A549 (cell line): ENCODE data around the gene MOV10L1. TPM values are rescaled to one million over a fixed set of nuclear protein-coding genes. Genes with fewer than 3 reads are reported as not detected.

Experiments
- ATAC-seq, 2 experiments: fragments of 200-7000 bp in 1 of 2; fragments of >200 bp in 1 of 2; cut with Nextera tagmentation in 1 of 2; cut with Tn5 transposase in 1 of 2; 3 replicates each; pipeline versions ENCODE4 v1.8.0 to v1.9.1; 2018 to 2020; ENCODE audit warnings: mild to moderate bottlenecking in 1 of 2, moderate library complexity in 1 of 2
- CTCF ChIA-PET: fragments of 300-600 bp; sonication (Branson Sonifier 250); formaldehyde crosslinking; extraction: SDS; loops from one replicate; lab custom pipeline; 2021; ENCODE audit warnings: antibody characterized with exemption, inconsistent platforms; lab: Yijun Ruan, JAX
- POLR2A ChIA-PET: fragments of 350-600 bp; formaldehyde crosslinking; extraction: SDS; loops from one replicate; lab custom pipeline; 2021; ENCODE audit warnings: antibody characterized with exemption, inconsistent platforms; lab: Yijun Ruan, JAX
- DNase-seq, 2 experiments: peaks; one replicate each; pipeline versions ENCODE4 v3.0.0 to v3.0.0-alpha.2; 2011 to 2016; ENCODE audit warnings: low read depth in 1 of 2, low spot score in 1 of 2
- FAIRE-seq: peaks from 2 replicates; lab custom pipeline; 2011; peaks lifted over from hg19 to GRCh38; lab: Jason Lieb, UNC
- H3K27ac ChIP-seq, 2 experiments: fragments of >200 bp; sonication (Bioruptor Twin); formaldehyde crosslinking; 3 replicates each; pipeline ENCODE4 v1.5.1; 2016 to 2017
- H3K4me1 ChIP-seq: fragments of >200 bp; sonication (Bioruptor Twin); formaldehyde crosslinking; 3 replicates; pipeline ENCODE4 v1.6.1; 2016
- H3K4me2 ChIP-seq: fragments of >200 bp; sonication (Bioruptor Twin); formaldehyde crosslinking; 3 replicates; pipeline ENCODE4 v1.6.1; 2016
- H3K4me3 ChIP-seq: fragments of >200 bp; sonication (Bioruptor Twin); formaldehyde crosslinking; 3 replicates; pipeline ENCODE4 v1.5.1; 2016
- H3K9me3 ChIP-seq: fragments of >200 bp; sonication (Bioruptor Twin); formaldehyde crosslinking; 3 replicates; pipeline ENCODE4 v1.6.1; 2016
- BHLHE40 ChIP-seq: IDR thresholded peaks from 2 replicates; pipeline ENCODE4 v1.6.1; 2012; ENCODE audit warnings: low read depth, low read length, inconsistent platforms
- CEBPB ChIP-seq, 2 experiments: fragments of >200 bp in 1 of 2; sonication (Bioruptor Twin) in 1 of 2; formaldehyde crosslinking in 1 of 2; IDR thresholded peaks; 2 replicates each; pipeline ENCODE4 v1.6.1; 2012 to 2016
- CHD2 ChIP-seq: fragments of 150-350 bp; IDR thresholded peaks from 2 replicates; pipeline ENCODE4 v1.6.1; 2014; ENCODE audit warnings: low read length; ENCODE audit not compliant: partially characterized antibody
- CTCF ChIP-seq: fragments of >200 bp; sonication (Bioruptor Twin); formaldehyde crosslinking; IDR thresholded peaks from 3 replicates; pipeline ENCODE4 v1.5.1; 2016
- EHMT2 ChIP-seq: fragments of 200-600 bp; sonication (generic); IDR thresholded peaks from 2 replicates; pipeline ENCODE4 v1.6.1; 2016; ENCODE audit warnings: antibody characterized with exemption, low read depth, mild to moderate bottlenecking, moderate library complexity
- FOSL2 ChIP-seq, 2 experiments: fragments of 450-650 bp in 1 of 2; fragments of >200 bp in 1 of 2; sonication (Bioruptor Twin) in 1 of 2; formaldehyde crosslinking; IDR thresholded peaks; 2 replicates each; pipeline versions ENCODE4 v1.5.0 to v1.6.1; 2016 to 2020; ENCODE audit warnings: mild to moderate bottlenecking in 1 of 2, moderate library complexity in 1 of 2
- HES2 ChIP-seq: fragments of >200 bp; sonication (Bioruptor Twin); formaldehyde crosslinking; IDR thresholded peaks from 2 replicates; pipeline ENCODE4 v1.6.1; 2016
- HEYL ChIP-seq: fragments of 250-450 bp; sonication (Bioruptor Pico); IDR thresholded peaks from 2 replicates; pipeline ENCODE4 v1.8.0; 2021; ENCODE audit warnings: mild to moderate bottlenecking, moderate library complexity
- HOXA7 ChIP-seq: fragments of 250-450 bp; sonication (Bioruptor Pico); IDR thresholded peaks from 2 replicates; pipeline ENCODE4 v1.5.0; 2020; ENCODE audit warnings: mild to moderate bottlenecking, moderate library complexity
- HOXB5 ChIP-seq: fragments of 250-450 bp; sonication (Bioruptor Pico); IDR thresholded peaks from 2 replicates; pipeline ENCODE4 v1.5.0; 2020; ENCODE audit warnings: mild to moderate bottlenecking, moderate library complexity
- JUN ChIP-seq, 2 experiments: fragments of >200 bp; sonication (Bioruptor Twin); formaldehyde crosslinking; IDR thresholded peaks; 2 replicates in 1 of 2; 3 replicates in 1 of 2; pipeline ENCODE4 v1.6.1; 2016 to 2017
- KDM1A ChIP-seq: fragments of 200-600 bp; sonication (generic); IDR thresholded peaks from 2 replicates; pipeline ENCODE4 v1.6.1; 2016; ENCODE audit warnings: low read depth, mild to moderate bottlenecking
- KDM5A ChIP-seq: fragments of 200-600 bp; sonication (generic); IDR thresholded peaks from 2 replicates; pipeline ENCODE4 v1.6.1; 2016; ENCODE audit warnings: antibody characterized with exemption, mild to moderate bottlenecking
- MAZ ChIP-seq: fragments of 150-350 bp; IDR thresholded peaks from 2 replicates; pipeline ENCODE4 v1.6.1; 2014; ENCODE audit warnings: antibody characterized with exemption, low read depth, low read length, borderline replicate concordance
- NFE2L2 ChIP-seq: fragments of 150-350 bp; conservative IDR thresholded peaks from 2 replicates; pipeline ENCODE4 v1.6.1; 2014; ENCODE audit warnings: low read length
- NPAS2 ChIP-seq: fragments of 250-450 bp; sonication (Bioruptor Pico); IDR thresholded peaks from 2 replicates; pipeline ENCODE4 v1.8.0; 2022; ENCODE audit warnings: mild to moderate bottlenecking, moderate library complexity, borderline replicate concordance
- PBX3 ChIP-seq: IDR thresholded peaks from 2 replicates; pipeline ENCODE4 v1.6.1; 2012
- PHF8 ChIP-seq: fragments of 200-600 bp; sonication (generic); IDR thresholded peaks from 2 replicates; pipeline ENCODE4 v1.6.1; 2016; ENCODE audit warnings: low read depth, mild to moderate bottlenecking, antibody characterized with exemption, moderate library complexity, borderline replicate concordance
- POLR2A ChIP-seq: IDR thresholded peaks from 2 replicates; pipeline ENCODE4 v1.6.1; 2012; ENCODE audit warnings: mild to moderate bottlenecking, low read length
- RFX5 ChIP-seq: fragments of 450-650 bp; IDR thresholded peaks from 2 replicates; pipeline ENCODE4 v1.7.1; 2014; ENCODE audit warnings: antibody characterized with exemption, mild to moderate bottlenecking, moderate library complexity
- RNF2 ChIP-seq: fragments of 200-600 bp; sonication (generic); IDR thresholded peaks from 2 replicates; pipeline ENCODE4 v1.6.1; 2016; ENCODE audit warnings: low read depth, mild to moderate bottlenecking, antibody characterized with exemption, moderate library complexity, borderline replicate concordance
- SREBF2 ChIP-seq: fragments of 450-650 bp; IDR thresholded peaks from 2 replicates; pipeline ENCODE4 v1.6.1; 2014; ENCODE audit warnings: mild to moderate bottlenecking, moderate library complexity
- TFCP2L1 ChIP-seq: fragments of 250-450 bp; sonication (Bioruptor Pico); IDR thresholded peaks from 2 replicates; pipeline ENCODE4 v1.5.0; 2021; ENCODE audit warnings: mild to moderate bottlenecking
- ZNF302 ChIP-seq: fragments of 250-450 bp; sonication (Bioruptor Pico); IDR thresholded peaks from 2 replicates; pipeline ENCODE4 v1.9.0; 2021; ENCODE audit warnings: inconsistent platforms, mild to moderate bottlenecking, moderate library complexity
- WGBS: methylation state at CpG from one replicate; pipeline ENCODE4 v1.1.6; 2017; ENCODE audit errors: missing lambda C conversion rate; 5-methylcytosine and 5-hydroxymethylcytosine counted together
- polyA plus RNA-seq, 4 experiments: library from polyadenylated mRNA; depleted of rRNA in 3 of 4; stranded (reverse); fragments of >200 nt; fragmentation: RNase III in 1 of 4; extraction: RNeasy Plus Mini Kit Qiagen cat#74134 plus additional on column Dnase treatment in 1 of 4; gene quantifications; 2 replicates in 3 of 4; 3 replicates in 1 of 4; pipeline ENCODE4 v1.2.3, GENCODE V29; 2011 to 2017
- TF ChIP-seq, protein P1 (sequence below): fragments of >200 bp; sonication (Bioruptor Twin); formaldehyde crosslinking; IDR thresholded peaks from 3 replicates; pipeline ENCODE4 v1.6.1; 2016

Gene MOV10L1
- polyA plus RNA-seq, 2 of the 4 experiments (the other 2 are of a cell fraction), result 0.04 TPM

DNA sequence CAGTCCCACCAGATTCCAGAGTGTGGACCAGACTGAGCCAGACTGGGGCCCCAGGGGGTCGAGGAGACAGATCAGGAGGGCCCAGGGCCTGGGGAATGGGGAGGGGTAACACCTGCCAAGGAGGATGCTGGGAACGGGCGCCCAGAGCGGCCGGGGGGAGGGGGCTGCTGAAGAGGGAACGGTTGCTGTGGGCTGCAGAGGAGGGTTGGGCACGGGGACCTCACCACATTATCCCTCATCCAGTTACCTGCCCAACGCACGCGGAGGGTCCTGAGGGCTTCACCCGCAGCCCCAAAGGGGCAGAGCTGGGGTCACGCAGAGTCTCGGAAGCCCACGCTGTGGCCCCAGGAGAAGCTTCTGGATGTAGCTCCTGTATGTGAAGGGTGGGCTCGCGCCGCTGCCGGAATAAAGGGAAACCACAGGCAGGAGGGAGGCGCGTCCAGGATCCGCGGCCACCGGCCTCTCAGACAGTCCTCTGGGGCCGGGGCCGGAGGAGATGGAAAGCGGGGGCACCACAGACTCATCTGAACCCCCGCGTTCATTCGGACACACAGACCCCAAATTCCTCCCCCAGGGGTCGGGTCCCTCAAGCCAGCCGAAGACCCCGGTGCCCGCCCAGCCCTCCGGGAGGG, 110.1 kb downstream of the MOV10L1 start:
- H3K4me1 ChIP-seq, result no peaks in the 10 kb centered on the region
- FAIRE-seq, result no peak
- peak overlapping the region; percentile 93 to 99 for H3K27ac ChIP-seq
- WGBS, result 31% methylated on average over 10 of the region's 34 CpGs
- H3K4me3 ChIP-seq, result peak overlapping the region; percentile 95
- ATAC-seq, result peak; percentile 49 to 50; a peak in 5 of 6 replicates
- no peak for DNase-seq
- CTCF ChIA-PET, result no interaction called here
- H3K4me2 ChIP-seq, result peak overlapping the region; percentile 88
- POLR2A ChIA-PET, result no interaction called here
- H3K9me3 ChIP-seq, result peaks cover 10% of the 10 kb centered on the region; the same call in 2 of the 3 replicates
- TF ChIP-seq HEYL (CRISPR knock-in tag) (no peak), MAZ (no peak), FOSL2 (IDR thresholded peaks at IDR 0.05) (no peak), FOSL2 (CRISPR knock-in tag; IDR thresholded peaks at IDR 0.05) (no peak), ZNF302 (CRISPR knock-in tag) (no peak), HOXA7 (CRISPR knock-in tag) (no peak), CHD2 (no peak), RFX5 (no peak), PBX3 (no peak), BHLHE40 (no peak), JUN (IDR thresholded peaks at IDR 0.05) (no peak), CTCF (no peak)
- TF ChIP-seq, all 56 proteins: peak for 0

DNA sequence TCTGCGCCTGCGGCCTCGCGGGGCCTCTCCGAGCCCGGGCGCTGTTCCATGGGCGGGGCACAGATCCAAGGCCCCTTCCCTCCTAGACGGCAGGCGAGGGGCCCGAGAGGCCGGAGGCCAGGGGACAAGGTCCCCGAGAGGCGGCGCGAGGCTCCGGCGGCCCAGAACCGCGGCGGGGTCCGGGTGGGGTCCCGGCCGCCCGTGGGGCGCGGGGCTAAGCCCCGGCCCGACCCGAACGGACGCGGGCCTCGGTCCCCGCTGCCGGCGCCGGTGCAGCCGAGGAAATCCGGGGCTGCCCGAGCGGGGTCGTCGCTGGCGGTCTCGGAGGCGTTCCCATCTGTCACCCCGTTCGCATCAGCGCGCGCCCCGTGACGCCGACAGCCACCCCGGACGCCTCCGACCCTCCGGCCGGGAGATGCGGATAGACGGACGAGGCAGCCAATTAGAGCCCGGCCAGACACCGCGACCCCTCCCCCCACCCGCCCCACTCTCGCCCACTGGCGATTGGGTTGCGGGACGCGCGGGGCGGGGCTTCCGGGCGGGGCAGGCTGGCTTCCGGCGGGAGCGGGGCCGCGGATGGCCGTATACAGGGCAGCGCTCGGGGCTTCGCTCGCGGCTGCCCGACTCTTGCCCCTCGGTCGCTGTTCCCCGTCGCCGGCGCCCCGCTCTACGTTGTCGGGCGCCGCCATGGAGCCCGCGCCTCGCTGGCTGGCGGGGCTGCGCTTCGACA, 110.8 kb downstream of the MOV10L1 start, which contains the start of gene SELENOO:
Gene SELENOO (plus strand): TSS at position 551 of the 730 bp plus-strand sequence. CDS start 26 bp downstream, at position 577.
- FAIRE-seq (no peak), ATAC-seq (peak; percentile 86 to 95), DNase-seq (peak; percentile 83 to 93)
- peaks cover 10% of the 10 kb centered on the region; the same call in 2 of the 3 replicates for H3K9me3 ChIP-seq
- H3K27ac ChIP-seq, result peak within 1 kb of the TSS; percentile 93 to 99
- ChIA-PET POLR2A (no interaction called here), CTCF (no interaction called here)
- no peaks in the 10 kb centered on the region for H3K4me1 ChIP-seq
- no CpG with 5 or more reads among the region's 105 CpGs for WGBS
- peak within 1 kb of the TSS; percentile 95 for H3K4me3 ChIP-seq
- H3K4me2 ChIP-seq, result peak within 1 kb of the TSS; percentile 88
- TF ChIP-seq POLR2A (peak; percentile 73), PHF8 (no peak), CEBPB (IDR thresholded peaks at IDR 0.05) (no peak), JUN (IDR thresholded peaks at IDR 0.05) (peak in 1 of 2 experiments; percentile 70; a peak in 2 of 5 replicates), SREBF2 (no peak), RNF2 (0 out of 2 replicates have a peak, but pooled peaks have one; percentile 54), KDM1A (no peak), HOXB5 (CRISPR knock-in tag) (no peak), NPAS2 (no peak), EHMT2 (no peak), TFCP2L1 (no peak), HES2 (no peak), NFE2L2 (no peak), FOSL2 (IDR thresholded peaks at IDR 0.05) (no peak), FOSL2 (CRISPR knock-in tag; IDR thresholded peaks at IDR 0.05) (no peak), KDM5A (no peak), PBX3 (peak; percentile 89), RFX5 (no peak)
- TF ChIP-seq, protein P1, sequence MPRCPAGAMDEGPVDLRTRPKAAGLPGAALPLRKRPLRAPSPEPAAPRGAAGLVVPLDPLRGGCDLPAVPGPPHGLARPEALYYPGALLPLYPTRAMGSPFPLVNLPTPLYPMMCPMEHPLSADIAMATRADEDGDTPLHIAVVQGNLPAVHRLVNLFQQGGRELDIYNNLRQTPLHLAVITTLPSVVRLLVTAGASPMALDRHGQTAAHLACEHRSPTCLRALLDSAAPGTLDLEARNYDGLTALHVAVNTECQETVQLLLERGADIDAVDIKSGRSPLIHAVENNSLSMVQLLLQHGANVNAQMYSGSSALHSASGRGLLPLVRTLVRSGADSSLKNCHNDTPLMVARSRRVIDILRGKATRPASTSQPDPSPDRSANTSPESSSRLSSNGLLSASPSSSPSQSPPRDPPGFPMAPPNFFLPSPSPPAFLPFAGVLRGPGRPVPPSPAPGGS, result peak; percentile 46; the same call in 1 of the 3 replicates
